DOHH2 (cell line): ENCODE measurements around the gene RBFOX2.

Source experiments
- CTCF ChIP-seq: fragments of 200-600 bp; sonication (generic); IDR thresholded peaks from one replicate; pipeline ENCODE4 v1.5.1; 2014; ENCODE audit warnings: antibody characterized with exemption, mild to moderate bottlenecking, low read depth, low read length; ENCODE audit not compliant: poor library complexity, severe bottlenecking
- EZH2phosphoT487 ChIP-seq: fragments of 200-600 bp; sonication (generic); IDR thresholded peaks from 2 replicates; pipeline ENCODE4 v1.6.1; 2017; ENCODE audit warnings: borderline replicate concordance, mild to moderate bottlenecking, antibody characterized with exemption, low read length, moderate library complexity, mixed read lengths

GRCh38 chr22:35690001-35690400 lies 338.6 kb downstream of the RBFOX2 start:
- TF ChIP-seq EZH2phosphoT487: no peak
- TF ChIP-seq CTCF: no peak
